Epithelial cell of proximal tubule (primary cell): Measurements from ENCODE around the gene AXIN2. TPM values are rescaled to one million over a fixed set of nuclear protein-coding genes. Genes with fewer than 3 reads are reported as not detected.
A peak's percentile ranks its signal among the peaks of the same experiment; 100 is the strongest.

Experiments
- DNase-seq: peaks from one replicate; pipeline ENCODE4 v3.0.0-alpha.2; 2011; ENCODE audit warnings: low read depth
- H3K4me3 ChIP-seq: 2 replicates; pipeline ENCODE4 v1.5.1; 2011; ENCODE audit warnings: low read depth, mild to moderate bottlenecking, low read length
- total RNA-seq: library from RNA; depleted of rRNA; stranded (reverse); fragments of >200 nt; gene quantifications from 2 replicates; pipeline ENCODE4 v1.2.3, GENCODE V29; 2015
- TF ChIP-seq, protein P1 (sequence below): conservative IDR thresholded peaks from 2 replicates; pipeline ENCODE4 v1.5.1; 2012; ENCODE audit warnings: low read depth, mild to moderate bottlenecking, low read length

The AXIN2 gene
- total RNA-seq, 1 donor from 2014 or later, result 1.8 TPM

DNA sequence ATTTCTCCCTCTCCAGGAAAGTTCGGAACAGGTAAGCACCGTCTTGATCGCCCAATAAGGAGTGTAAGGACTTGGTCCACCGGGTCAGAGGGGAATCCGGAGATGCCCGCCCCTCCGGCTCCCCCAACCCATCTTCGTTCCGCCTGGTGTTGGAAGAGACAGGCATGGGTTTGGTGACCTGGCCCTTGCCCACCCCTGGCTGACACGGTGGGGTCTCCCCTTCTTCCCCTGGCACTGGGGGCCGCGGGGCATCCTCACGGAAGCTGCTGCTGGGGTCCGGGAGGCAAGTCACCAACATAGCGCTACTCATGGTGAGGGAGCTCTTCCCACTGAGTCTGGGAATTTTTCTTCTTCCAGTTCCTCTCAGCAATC lies 3.2 kb downstream of the AXIN2 start:
- no peak for DNase-seq
- no peak overlapping the region for H3K4me3 ChIP-seq
- TF ChIP-seq, protein P1, sequence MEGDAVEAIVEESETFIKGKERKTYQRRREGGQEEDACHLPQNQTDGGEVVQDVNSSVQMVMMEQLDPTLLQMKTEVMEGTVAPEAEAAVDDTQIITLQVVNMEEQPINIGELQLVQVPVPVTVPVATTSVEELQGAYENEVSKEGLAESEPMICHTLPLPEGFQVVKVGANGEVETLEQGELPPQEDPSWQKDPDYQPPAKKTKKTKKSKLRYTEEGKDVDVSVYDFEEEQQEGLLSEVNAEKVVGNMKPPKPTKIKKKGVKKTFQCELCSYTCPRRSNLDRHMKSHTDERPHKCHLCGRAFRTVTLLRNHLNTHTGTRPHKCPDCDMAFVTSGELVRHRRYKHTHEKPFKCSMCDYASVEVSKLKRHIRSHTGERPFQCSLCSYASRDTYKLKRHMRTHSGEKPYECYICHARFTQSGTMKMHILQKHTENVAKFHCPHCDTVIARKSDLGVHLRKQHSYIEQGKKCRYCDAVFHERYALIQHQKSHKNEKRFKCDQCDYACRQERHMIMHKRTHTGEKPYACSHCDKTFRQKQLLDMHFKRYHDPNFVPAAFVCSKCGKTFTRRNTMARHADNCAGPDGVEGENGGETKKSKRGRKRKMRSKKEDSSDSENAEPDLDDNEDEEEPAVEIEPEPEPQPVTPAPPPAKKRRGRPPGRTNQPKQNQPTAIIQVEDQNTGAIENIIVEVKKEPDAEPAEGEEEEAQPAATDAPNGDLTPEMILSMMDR, result no peak

DNA sequence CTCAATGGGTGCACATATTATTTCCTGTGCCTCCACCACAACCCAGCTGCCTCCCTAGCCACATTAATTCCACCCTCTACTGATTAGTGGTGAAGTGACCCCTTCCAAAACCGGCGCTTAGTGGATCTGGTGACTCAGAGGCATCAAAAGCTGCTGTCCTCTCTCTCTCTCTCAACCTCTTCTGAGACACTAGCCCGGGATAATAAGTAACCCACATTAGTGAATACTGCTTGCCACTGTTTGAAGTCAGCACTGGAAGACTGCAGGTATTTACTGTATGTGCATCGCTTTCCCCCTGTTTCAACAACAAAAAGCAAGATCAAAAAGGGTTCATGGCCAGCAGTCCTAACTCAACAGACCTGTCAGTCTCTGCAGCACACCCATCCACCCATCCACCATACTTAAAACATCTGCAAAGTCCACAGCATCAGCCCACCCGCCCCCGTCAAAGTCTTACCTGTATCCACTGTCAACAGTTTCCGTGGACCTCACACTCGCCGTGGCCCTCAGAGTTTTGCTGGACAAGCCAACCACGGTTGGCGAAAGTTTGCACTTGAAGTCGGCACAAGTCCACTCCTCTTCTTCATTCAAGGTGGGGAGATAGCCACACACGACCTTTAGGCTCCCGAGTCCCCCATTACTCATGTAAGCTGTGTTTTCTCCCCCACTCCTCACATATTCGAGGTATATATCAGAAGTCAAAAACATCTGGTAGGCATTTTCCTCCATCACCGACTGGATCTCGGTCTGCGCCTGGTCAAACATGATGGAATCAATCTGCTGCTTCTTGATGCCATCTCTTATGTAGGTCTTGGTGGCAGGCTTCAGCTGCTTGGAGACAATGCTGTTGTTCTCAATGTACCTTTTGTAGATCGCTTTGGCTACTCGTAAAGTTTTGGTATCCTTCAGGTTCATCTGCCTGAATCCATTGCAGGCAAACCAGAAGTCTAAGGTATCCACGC lies 3.8 kb downstream of the AXIN2 start:
- DNase-seq, result peak; percentile 85
- peak overlapping the region; percentile 22 for H3K4me3 ChIP-seq
- TF ChIP-seq, protein P1, result no peak

DNA sequence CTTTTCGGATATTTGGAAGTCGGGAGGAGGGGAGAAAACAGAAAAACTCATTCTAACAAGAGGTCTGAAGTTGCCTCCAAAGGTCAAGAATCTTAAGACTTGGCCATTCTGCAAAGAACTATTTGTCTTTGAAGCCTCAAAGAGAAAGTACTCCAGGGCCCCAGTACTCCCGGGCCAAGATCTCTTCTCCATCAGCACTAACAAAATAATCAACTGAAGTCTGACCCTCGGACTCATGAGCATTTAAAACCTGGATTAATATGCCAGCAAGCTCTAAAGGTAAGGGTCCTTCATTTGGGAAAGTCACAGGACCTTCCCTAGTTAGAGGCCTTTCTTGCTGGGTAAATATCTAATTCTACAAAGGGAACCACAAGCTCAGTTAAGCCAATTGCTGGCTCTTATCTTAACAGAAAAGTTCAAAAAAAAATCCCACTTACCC lies 4.5 kb downstream of the AXIN2 start:
- H3K4me3 ChIP-seq, result peak overlapping the region; percentile 22
- DNase-seq, result no peak
- TF ChIP-seq, protein P1, result no peak

DNA sequence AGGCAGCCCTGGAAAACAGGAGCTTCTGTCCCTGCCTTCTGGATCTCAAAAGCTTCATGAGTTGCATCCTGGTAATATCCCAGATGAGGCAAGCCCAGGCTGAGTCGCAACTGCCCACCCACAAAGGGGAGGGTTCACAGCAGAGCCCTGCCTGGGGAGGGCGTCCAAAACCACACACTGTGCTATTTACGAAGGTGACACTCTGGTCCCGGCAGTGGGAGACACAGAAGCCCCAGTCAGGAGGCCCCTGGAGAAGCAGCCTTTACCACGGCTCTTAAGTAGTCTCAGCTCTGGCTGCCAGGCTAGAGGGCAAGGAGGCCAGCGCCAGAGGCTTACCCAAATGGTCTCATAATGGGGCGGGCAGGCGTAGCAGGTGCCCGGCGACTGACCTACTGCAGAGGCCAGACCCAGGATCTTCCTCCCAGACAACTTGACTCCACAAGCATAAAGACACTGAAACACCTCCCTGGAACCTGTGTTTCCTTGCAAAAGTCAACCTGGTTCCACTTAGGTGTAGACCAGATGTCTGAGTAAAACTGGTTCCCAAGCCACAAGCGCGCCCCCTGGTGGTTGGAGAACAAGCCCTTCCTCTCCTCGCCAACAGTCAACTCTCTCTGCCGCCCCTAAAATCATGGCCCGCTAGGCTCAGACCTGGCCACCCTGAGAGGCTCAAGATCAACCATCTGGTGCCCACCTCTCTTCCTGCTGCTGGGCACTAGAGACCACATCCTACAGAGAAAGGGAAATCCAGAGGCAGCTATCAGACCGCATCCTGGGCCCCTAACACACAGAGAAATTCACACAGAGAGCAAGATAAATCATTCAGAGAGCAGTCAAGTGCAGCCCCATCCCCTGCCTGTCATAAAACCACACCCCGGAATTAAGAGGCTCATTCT lies 5.2 kb downstream of the AXIN2 start:
- H3K4me3 ChIP-seq, result peak overlapping the region; percentile 22
- TF ChIP-seq, protein P1, result peak; percentile 93
- DNase-seq, result no peak

DNA sequence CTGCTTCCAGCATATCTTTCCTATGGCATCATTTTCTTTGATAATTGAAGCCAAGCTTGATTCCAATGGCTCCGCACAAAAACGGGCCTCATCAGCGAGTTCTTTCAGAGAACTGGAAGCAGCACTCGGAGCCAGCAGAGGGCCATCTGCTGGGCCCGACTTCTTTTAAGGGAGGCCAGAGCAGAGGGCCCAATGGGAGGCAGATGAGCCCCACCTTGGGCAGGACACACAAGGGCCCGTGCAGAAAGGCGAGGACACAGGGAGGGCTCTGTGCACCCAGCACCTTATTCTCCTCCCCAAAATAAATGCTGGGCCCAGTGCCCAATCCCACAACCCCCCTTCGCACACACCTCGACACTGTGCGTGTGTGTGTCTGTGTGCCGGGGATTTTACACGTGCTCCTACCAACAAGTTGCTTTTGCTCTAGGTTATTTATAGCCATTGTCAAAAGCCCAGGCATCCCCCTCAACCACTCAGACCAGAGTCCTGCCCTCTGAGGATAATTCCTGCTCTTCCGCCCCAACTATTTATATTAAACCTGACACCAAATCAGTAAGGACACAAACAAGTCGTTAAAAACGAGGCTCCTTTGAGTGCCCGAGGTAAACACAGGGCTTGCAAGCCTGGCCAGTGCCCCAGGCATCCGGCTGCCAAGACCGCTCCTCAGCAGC lies 6.8 kb downstream of the AXIN2 start:
- H3K4me3 ChIP-seq, result no peak overlapping the region
- no peak for DNase-seq
- TF ChIP-seq, protein P1, result no peak
